ENCODE data around the gene SMPD1.

GRCh38 chr11:6377902-6378639 lies 12.2 kb upstream of the SMPD1 start:
- TF ChIP-seq CTCF (IDR thresholded peaks at IDR 0.05) (no peak), POLR2A (IDR thresholded peaks at IDR 0.05) (no peak), POLR2AphosphoS5 (IDR thresholded peaks at IDR 0.05) (no peak)
